SK-N-MC (cell line): Measurements from ENCODE around the gene IGSF23.
"Not testable (repeated sequence)": the region's sequence is repeated elsewhere in the genome, so short reads cannot be mapped to it uniquely, and the experiment has no call there.

Experiments
- DNase-seq: peaks from one replicate; pipeline ENCODE4 v3.0.0-alpha.2; 2011; ENCODE audit warnings: low read depth, low spot score
- H3K27ac ChIP-seq: fragments of 200-600 bp; sonication (generic); 2 replicates; pipeline ENCODE4 v1.5.1; 2016; ENCODE audit warnings: mixed run types
- H3K36me3 ChIP-seq: fragments of 200-600 bp; sonication (generic); 2 replicates; pipeline ENCODE4 v1.6.1; 2017; ENCODE audit warnings: antibody characterized with exemption, low read length, mixed read lengths; ENCODE audit not compliant: insufficient read depth
- H3K4me3 ChIP-seq: fragments of 200-600 bp; sonication (generic); 2 replicates; pipeline ENCODE4 v1.5.1; 2016
- H3K9ac ChIP-seq: fragments of 200-600 bp; sonication (generic); 2 replicates; pipeline ENCODE4 v1.8.0; 2017; ENCODE audit warnings: mixed run types, mixed read lengths; ENCODE audit not compliant: insufficient read length
- H3K9me3 ChIP-seq: fragments of 200-600 bp; sonication (generic); 2 replicates; pipeline ENCODE4 v1.6.1; 2017; ENCODE audit warnings: low read depth, mild to moderate bottlenecking, antibody characterized with exemption, low read length, moderate library complexity, mixed read lengths
- EZH2 ChIP-seq: fragments of 200-600 bp; sonication (generic); IDR thresholded peaks from one replicate; pipeline ENCODE4 v1.6.1; 2017; ENCODE audit warnings: antibody characterized with exemption
- FOXP2 ChIP-seq: optimal IDR thresholded peaks from 2 replicates; pipeline ENCODE3; 2011; ENCODE audit warnings: mild to moderate bottlenecking, moderate library complexity; ENCODE audit not compliant: insufficient read depth; ENCODE audit errors: extremely low read length, control extremely low read depth
- POLR2AphosphoS5 ChIP-seq: IDR thresholded peaks from 2 replicates; pipeline ENCODE4 v1.6.1; 2012; ENCODE audit warnings: mild to moderate bottlenecking, low read depth, low read length, borderline replicate concordance

The IGSF23 gene

DNA sequence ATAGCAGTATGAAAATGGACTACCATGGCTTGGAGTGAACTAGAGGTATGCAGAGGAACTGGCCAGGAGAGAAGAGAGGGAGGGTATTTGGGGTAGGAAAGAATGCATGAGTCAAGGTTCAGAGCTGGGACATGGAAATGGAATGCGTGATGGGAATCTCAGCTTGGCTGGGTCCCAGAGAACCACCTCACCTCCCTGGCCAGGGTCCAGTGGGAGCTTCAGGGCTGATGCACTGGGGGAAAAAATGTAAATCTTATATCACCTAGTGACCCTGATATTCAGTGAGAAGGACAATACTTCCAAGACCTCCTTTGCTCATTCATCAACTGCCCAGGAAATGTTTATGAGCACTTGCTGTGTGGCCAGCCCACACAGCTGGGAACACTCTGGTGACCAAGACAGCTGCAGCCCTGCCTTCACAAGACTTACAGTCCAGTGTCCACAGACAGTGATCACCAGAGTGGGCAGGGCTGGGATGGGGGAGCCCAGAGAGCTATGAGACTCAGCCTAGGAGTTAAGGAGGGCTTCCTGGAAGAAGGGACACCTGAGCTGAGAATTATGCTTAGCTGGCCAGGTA lies 12.8 kb downstream of the IGSF23 start:
- no peak for DNase-seq
- TF ChIP-seq EZH2 (no peak), FOXP2 (no peak), POLR2AphosphoS5 (no peak)
- no peak overlapping the region for H3K9ac ChIP-seq
- H3K9me3 ChIP-seq: no peaks in the 10 kb centered on the region
- H3K36me3 ChIP-seq: no peaks in the 10 kb centered on the region
- H3K4me3 ChIP-seq: no peak overlapping the region
- no peak overlapping the region for H3K27ac ChIP-seq

GRCh38 chr19:44627631-44628030 lies 14.3 kb downstream of the IGSF23 start:
- Histone ChIP-seq H3K36me3 (no peaks in the 10 kb centered on the region), H3K9ac (no peak overlapping the region), H3K27ac (no peak overlapping the region), H3K4me3 (no peak overlapping the region), H3K9me3 (no peaks in the 10 kb centered on the region)
- TF ChIP-seq POLR2AphosphoS5 (no peak), FOXP2 (no peak), EZH2 (no peak)
- no peak for DNase-seq

DNA sequence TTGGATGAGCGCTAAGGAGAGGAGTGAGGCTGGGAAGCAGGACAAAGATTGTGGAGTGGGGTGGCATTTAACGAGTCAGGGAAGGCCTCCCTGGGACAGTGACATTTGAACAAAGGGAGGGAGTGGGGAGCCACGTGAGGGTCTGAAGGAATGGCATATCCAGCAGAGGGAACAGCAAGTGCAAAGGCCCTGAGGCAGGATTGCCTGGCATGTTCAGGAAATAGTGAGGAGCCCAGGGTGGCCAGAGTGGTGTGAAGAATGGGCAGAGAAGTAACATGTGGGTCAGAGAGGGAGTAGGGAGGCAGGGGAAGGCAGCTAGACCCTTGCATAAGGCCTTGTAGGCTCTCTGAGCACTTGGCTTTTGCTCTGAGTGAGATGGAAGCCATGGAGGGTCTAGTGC lies 15.4 kb downstream of the IGSF23 start:
- Histone ChIP-seq H3K9ac (no peak overlapping the region), H3K9me3 (no peaks in the 10 kb centered on the region), H3K27ac (no peak overlapping the region), H3K36me3 (no peaks in the 10 kb centered on the region), H3K4me3 (no peak overlapping the region)
- TF ChIP-seq POLR2AphosphoS5 (no peak), FOXP2 (no peak), EZH2 (no peak)
- DNase-seq: no peak

DNA sequence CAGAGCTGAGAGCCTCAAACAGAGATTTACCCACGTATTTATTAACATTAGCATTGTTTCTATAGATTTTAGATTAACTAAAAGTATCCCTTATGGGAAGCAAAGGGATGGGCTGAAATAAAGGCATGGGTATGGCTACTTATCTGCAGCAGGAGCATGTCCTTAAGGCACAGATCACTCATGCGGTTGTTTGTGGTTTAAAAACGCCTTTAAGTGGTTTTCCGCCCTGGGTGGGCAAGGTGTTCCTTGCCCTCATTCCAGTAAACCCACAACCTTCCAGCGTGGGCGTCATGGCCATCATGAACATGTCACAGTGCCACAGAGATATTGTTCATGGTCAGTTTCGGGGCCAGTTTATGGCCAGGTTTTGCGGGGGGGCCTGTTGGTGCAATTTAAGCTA lies 18.2 kb downstream of the IGSF23 start:
- not testable (repeated sequence) for H3K9me3 ChIP-seq, H3K9ac ChIP-seq, DNase-seq, H3K36me3 ChIP-seq, H3K27ac ChIP-seq, H3K4me3 ChIP-seq

DNA sequence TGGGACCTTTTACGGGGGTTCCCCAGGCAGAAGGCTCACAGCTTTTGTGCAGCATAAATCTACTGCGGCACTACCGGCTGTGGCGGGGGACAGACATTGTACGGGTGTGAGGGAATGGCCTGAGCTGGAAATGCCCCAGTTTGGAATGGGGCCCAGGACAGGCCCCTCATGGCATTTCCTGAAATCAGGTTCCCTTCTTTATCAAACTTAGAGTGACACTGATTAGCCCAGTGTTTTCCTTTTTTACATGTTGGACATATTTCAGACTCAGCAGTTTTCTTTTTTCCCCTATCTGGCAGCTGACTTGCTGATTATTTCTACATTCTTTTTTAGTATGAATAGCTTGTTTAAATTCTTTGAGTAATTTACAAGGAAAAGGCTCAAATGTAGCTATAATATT lies 20.7 kb downstream of the IGSF23 start:
- not testable (repeated sequence) for H3K9me3 ChIP-seq, H3K9ac ChIP-seq, H3K36me3 ChIP-seq, DNase-seq
- Histone ChIP-seq H3K27ac (peak overlapping the region; percentile 83), H3K4me3 (peak overlapping the region; percentile 48)

DNA sequence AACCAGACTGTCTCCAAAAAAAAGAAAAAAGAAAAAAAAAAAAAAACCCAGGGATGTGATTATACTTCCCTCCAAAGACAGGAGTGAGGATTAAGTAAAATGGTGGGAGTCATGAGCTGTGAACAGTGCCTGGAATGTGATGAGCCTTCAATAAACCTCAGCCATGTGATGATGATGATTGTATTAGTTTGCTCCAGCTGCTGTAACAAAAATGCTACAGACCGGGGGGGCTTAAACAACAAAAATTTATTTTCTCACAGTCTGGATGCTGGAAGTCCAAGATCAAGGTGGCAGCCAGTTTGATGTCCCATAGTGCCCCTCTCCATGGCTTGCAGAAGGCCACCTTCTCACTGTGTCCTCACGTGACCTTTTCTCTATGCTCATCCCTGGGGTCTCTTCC lies 21.4 kb downstream of the IGSF23 start:
- Histone ChIP-seq H3K4me3 (no peak overlapping the region), H3K9me3 (peaks cover 6% of the 10 kb centered on the region; the same call in 1 of the 2 replicates), H3K27ac (peak overlapping the region; percentile 83), H3K9ac (no peak overlapping the region), H3K36me3 (no peaks in the 10 kb centered on the region)
- TF ChIP-seq POLR2AphosphoS5 (no peak), FOXP2 (no peak), EZH2 (no peak)
- DNase-seq: no peak

DNA sequence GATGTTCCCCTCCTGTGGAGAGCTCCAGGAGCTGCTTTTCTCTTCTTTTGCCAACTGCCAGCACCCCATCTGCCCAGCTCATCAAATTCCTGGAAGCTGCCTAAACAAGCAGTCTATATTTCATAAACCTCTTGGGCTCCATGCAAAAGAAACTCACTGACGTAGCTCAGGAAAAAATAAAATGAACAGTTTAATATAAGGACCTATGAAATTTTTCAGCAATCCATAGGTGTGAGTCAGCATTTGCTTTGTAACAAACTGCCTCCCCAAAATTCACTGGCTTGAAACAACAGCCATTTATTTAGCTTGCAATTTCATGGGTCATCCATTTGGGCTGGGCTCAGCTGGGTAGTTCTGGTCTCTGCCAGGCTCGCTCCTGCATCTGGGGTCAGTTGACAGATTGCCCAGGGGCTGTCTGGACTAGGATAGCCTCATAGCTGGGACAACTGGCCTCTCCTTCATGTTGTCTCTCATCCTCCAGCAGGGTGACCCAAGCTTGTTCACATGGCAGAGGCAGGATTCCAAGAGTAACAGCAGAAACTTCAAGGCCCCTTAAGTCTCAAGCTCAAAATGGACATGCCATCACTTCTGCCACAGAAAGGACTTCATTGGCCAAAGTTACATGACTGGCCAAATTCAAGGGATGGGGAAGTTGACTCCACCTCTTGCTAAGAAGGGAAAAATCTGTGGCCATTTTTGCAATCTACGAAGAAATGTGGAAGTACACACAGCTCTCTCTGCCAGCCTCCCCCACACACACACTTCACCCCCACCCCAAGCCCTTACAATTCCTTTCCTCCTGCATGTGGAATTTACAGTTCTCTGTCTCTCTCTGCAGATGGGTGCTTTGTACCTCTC lies 22.4 kb downstream of the IGSF23 start:
- H3K9me3 ChIP-seq: peaks cover 6% of the 10 kb centered on the region; the same call in 1 of the 2 replicates
- no peak for DNase-seq
- TF ChIP-seq POLR2AphosphoS5 (no peak), FOXP2 (no peak), EZH2 (no peak)
- H3K4me3 ChIP-seq: no peak overlapping the region
- H3K9ac ChIP-seq: no peak overlapping the region
- peak overlapping the region; percentile 22 for H3K27ac ChIP-seq
- H3K36me3 ChIP-seq: no peaks in the 10 kb centered on the region

GRCh38 chr19:44636439-44637389 lies 23.4 kb downstream of the IGSF23 start:
- Histone ChIP-seq H3K9ac (no peak overlapping the region), H3K36me3 (no peaks in the 10 kb centered on the region), H3K4me3 (no peak overlapping the region), H3K27ac (no peak overlapping the region), H3K9me3 (peaks cover 6% of the 10 kb centered on the region; the same call in 1 of the 2 replicates)
- TF ChIP-seq FOXP2 (no peak), POLR2AphosphoS5 (no peak), EZH2 (no peak)
- no peak for DNase-seq
